Adrenal gland (tissue), 12 donors: ENCODE measurements around the gene CPN1. TPM values are rescaled to one million over a fixed set of nuclear protein-coding genes. Genes with fewer than 3 reads are reported as not detected.

Experiments used
- DNase-seq, 7 donors: peaks; one replicate each; pipeline ENCODE4 v3.0.0-alpha.2; 2019 to 2020
- H3K27ac ChIP-seq, 5 donors: fragments of 200-600 bp; sonication (generic) in 4 of 5; 1 replicate in 3 of 5; 2 replicates in 2 of 5; pipeline versions ENCODE4 v1.5.1 to v1.8.0; 2016 to 2020; ENCODE audit warnings: mild to moderate bottlenecking in 1 of 5
- H3K27me3 ChIP-seq: fragments of 200-600 bp; 2 replicates; pipeline ENCODE4 v1.8.0; 2021
- H3K36me3 ChIP-seq, 2 donors: fragments of 200-600 bp; replicated peaks in 1 of 2; 1 replicate in 1 of 2; 2 replicates in 1 of 2; pipeline versions ENCODE4 v1.5.1 to v1.8.0; 2018 to 2022
- H3K4me1 ChIP-seq, 2 donors: fragments of 200-600 bp; replicated peaks in 1 of 2; 1 replicate in 1 of 2; 2 replicates in 1 of 2; pipeline versions ENCODE4 v1.5.1 to v1.8.0; 2018 to 2021
- H3K4me3 ChIP-seq, 4 donors: fragments of 200-600 bp; sonication (generic) in 3 of 4; one replicate each; pipeline ENCODE4 v1.5.1; 2016 to 2018
- H3K9me3 ChIP-seq, 3 donors: fragments of 200-600 bp; sonication (generic) in 1 of 3; replicated peaks in 1 of 3; 1 replicate in 2 of 3; 2 replicates in 1 of 3; pipeline versions ENCODE4 v1.5.1 to v1.8.0; 2016 to 2021
- CTCF ChIP-seq, 6 experiments: fragments of 450-650 bp in 4 of 6; fragments of 200-600 bp in 2 of 6; sonication (generic) in 1 of 6; IDR thresholded peaks; 1 replicate in 5 of 6; 2 replicates in 1 of 6; pipeline versions ENCODE4 v1.5.1 to v1.8.0; 2016 to 2021; ENCODE audit warnings: antibody characterized with exemption in 6 of 6, mild to moderate bottlenecking in 2 of 6, moderate library complexity in 1 of 6
- POLR2A ChIP-seq, 2 donors: fragments of 450-650 bp; IDR thresholded peaks; one replicate each; pipeline ENCODE4 v1.6.1; 2017; ENCODE audit warnings: antibody characterized with exemption in 2 of 2, mild to moderate bottlenecking in 2 of 2, moderate library complexity in 1 of 2
- WGBS, 4 donors: extraction: QIAGEN DNeasy Blood & Tissue Kit in 2 of 4; methylation state at CpG; one replicate each; pipeline versions ENCODE4 v1.1.5 to v1.1.7; 2013 to 2017; 5-methylcytosine and 5-hydroxymethylcytosine counted together
- intact Hi-C, 2 donors: fragments of 100-400 bp; cut with DNase I; formaldehyde crosslinking; loops; one replicate each; pipeline versions ENCODE4 v1.14.1 to v1.15.0; 2022 to 2023
- polyA plus RNA-seq, 3 donors: library from polyadenylated mRNA; stranded (reverse); fragments of 200-250 nt in 2 of 3; fragments of 350-450 nt in 1 of 3; fragmentation: Illumina TruSeq in 1 of 3; extraction: RNeasy Lipid Tissue Mini Kit (QIAGEN cat#74804) in 1 of 3; gene quantifications; one replicate each; pipeline ENCODE4 v1.2.3, GENCODE V29; 2013 to 2014
- total RNA-seq, 9 donors: library from RNA; depleted of rRNA in 4 of 9; stranded (reverse); fragments of >200 nt in 4 of 9; fragments of 120-200 nt in 1 of 9; fragmentation: NEBNext Ultra II Directional in 1 of 9; extraction: Animal tissue kit (Norgen Biotek cat#: 25700) in 1 of 9; gene quantifications; one replicate each; pipeline versions ENCODE4 v1.1.0 to v1.2.4, GENCODE V29; 2013 to 2023
- donor health status: healthy with polysubstance abuse.
- donor health status: Bipolar disorder and iron deficiency.
- donor health status: DM: yes; HTN: yes; CAD: no.
- donor health status: DM: no; HTN: no; CAD: no.
- donor health status: DM: no; HTN: no; CAD: no.
- donor health status: DM: yes; HTN: yes; CAD: no.

The CPN1 gene
- total and polyA plus RNA-seq, 12 donors = not detected

DNA sequence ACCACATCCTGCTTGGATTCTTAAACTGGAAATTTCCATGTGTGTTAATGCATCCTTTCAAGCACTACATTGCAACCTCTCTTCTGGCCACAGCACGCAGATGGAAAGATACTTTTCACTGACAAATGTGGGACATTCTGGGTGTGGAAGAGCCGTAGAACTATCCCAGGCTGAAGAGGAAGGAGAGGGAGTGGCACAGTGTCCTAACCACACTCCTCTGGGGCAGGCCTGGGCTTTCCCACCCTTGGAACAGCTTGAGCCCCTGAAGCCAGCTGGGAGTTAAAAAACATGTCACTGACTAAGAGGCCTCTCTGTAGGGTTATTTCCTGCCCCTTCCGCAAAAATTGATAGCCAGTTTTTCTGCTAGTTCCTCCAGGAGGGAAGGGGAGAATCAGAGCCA lies 37.9 kb downstream of the CPN1 start:
- intact Hi-C loops = no loop called here
- Histone ChIP-seq H3K27me3 (no peaks in the 10 kb centered on the region), H3K9me3 (no peaks in the 10 kb centered on the region), H3K4me3 (no peak overlapping the region), H3K4me1 (peaks cover 0 to 14% of the 10 kb centered on the region in 2 donors), H3K27ac (peak overlapping the region in 4 of 5 donors; percentile 4 to 66 (median 30)), H3K36me3 (no peaks in the 10 kb centered on the region)
- DNase-seq = peak in 4 of 7 donors; percentile 8 to 53 (median 19)
- TF ChIP-seq CTCF (IDR thresholded peaks at IDR 0.05) (no peak), POLR2A (IDR thresholded peaks at IDR 0.05) (no peak)
- 42 to 62% (median 49%) methylated on average over 3 of the region's 3 CpGs for WGBS, 4 donors

DNA sequence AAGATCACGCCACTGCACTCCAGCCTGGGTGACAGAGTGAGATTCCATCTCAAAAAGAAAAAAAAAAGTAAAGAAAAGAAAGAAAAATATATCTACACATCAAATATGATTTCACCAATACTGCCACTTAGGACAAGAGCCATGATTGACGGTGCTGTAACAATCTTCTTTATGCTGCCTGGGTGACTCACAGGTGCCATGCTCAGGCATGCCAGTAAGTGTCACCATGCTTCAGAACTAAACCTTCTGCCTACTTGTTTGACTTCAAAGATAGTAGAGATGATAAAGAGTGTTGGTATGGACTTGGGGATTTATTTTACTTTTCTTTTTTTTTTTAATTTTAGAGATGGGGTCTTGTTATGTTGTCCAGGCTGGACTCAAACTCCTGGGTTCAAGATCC lies 38.3 kb downstream of the CPN1 start:
- Histone ChIP-seq H3K36me3 (no peaks in the 10 kb centered on the region), H3K9me3 (no peaks in the 10 kb centered on the region), H3K4me1 (peaks cover 0 to 14% of the 10 kb centered on the region in 2 donors), H3K4me3 (no peak overlapping the region), H3K27me3 (no peaks in the 10 kb centered on the region), H3K27ac (peak overlapping the region in 3 of 5 donors; percentile 4 to 66 (median 24))
- intact Hi-C loops = no loop called here
- DNase-seq = peak in 5 of 7 donors; percentile 43 to 56 (median 53)
- no peak for TF ChIP-seq CTCF (IDR thresholded peaks at IDR 0.05)
- no peak for TF ChIP-seq POLR2A (IDR thresholded peaks at IDR 0.05)
- 68 to 81% (median 73%) methylated on average over 2 of the region's 2 CpGs for WGBS, 4 donors

DNA sequence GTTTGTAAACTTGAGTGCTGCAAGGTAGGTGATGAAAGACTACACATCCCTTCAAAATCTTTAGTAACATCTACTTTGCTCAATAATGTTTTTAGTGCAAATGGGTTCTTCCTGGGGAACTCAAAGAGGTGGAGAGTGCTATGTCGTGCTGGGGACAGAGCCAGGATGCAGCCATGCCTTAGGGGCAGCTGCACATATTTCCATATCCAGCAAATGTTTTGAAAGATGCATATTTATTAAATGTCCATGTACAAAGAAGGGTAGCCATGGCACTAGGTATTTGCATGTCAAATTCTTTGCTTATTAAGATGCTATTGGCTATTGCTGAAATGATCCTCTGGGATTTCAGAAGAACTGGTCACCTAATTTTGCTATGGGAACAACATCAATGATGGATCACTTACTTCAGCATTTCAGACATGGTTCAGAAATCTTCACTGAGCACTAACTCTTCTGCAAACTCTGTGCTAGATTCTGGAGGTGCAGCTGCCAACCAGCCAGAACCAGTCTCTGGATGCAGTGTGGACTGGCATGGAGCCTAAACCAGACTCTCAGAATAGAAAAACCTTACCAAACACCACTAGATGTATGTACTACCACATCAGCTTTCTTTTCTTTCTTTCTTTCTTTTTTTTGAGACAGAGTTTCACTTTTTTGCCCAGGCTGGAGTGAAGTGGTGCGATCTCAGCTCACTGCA lies 40.2 kb downstream of the CPN1 start:
- TF ChIP-seq CTCF (IDR thresholded peaks at IDR 0.05) (no peak), POLR2A (IDR thresholded peaks at IDR 0.05) (no peak)
- Histone ChIP-seq H3K9me3 (no peaks in the 10 kb centered on the region), H3K4me3 (no peak overlapping the region), H3K4me1 (peaks cover 0 to 14% of the 10 kb centered on the region in 2 donors), H3K36me3 (no peaks in the 10 kb centered on the region), H3K27me3 (no peaks in the 10 kb centered on the region), H3K27ac (no peak overlapping the region)
- intact Hi-C loops = no loop called here
- no peak for DNase-seq
- WGBS, 4 donors = 70 to 85% (median 81%) methylated on average over 2 of the region's 2 CpGs

GRCh38 chr10:100038561-100039071 lies 43.1 kb downstream of the CPN1 start:
- WGBS, 4 donors = 35 to 65% (median 50%) methylated on average over 1 of the region's 1 CpG
- H3K4me3 ChIP-seq = no peak overlapping the region
- H3K4me1 ChIP-seq = peaks cover 0 to 5% of the 10 kb centered on the region in 2 donors
- no peak for TF ChIP-seq CTCF (IDR thresholded peaks at IDR 0.05)
- TF ChIP-seq POLR2A (IDR thresholded peaks at IDR 0.05) = no peak
- intact Hi-C loops = no loop called here
- H3K9me3 ChIP-seq = no peaks in the 10 kb centered on the region
- H3K27ac ChIP-seq = no peak overlapping the region
- no peak for DNase-seq
- no peaks in the 10 kb centered on the region for H3K36me3 ChIP-seq
- H3K27me3 ChIP-seq = no peaks in the 10 kb centered on the region
